NCI-H524 treated with DMSO at 0.1 percent for 48 hours (cell line): ENCODE data around the gene HOXA5.

ENCODE experiments used
- DNase-seq: peaks from one replicate; lab custom pipeline; 2025; lab: John Stamatoyannopoulos, UW

Gene HOXA5

DNA sequence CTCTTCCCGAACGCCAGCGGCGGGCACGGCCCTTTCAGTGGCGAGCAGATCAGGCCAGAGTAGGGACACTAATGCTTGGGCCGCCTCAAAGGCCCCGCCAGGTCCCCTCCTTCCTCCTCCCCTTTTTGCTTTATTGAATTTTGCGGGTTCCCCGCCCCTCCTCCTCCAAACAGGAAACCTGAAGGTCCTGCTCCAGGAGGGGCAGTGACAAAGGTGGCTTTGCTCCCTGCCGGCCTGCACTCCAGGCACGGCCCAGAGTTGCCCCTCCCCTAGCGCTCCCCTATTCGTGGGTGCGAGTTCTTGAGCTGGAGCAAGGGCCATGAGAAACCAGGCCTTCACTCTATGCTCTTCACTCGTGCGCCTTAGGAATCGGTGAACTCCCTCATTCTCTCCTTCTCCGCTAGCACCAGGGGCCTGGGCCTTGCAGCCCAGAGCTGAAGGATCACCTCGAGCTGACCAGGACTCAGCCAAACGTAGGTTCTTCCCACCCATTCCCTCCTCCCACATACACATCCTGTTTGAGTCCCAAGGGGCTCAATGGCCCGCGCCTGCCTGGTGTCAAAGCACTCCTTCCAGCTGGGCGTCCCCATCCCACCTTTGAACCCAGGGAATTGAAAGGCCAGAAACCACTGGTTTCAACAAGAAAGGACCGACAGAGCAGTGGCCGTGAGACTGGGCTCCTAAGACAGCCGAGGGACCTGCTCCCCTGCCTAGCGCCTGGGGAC is 4.7 kb upstream of the HOXA5 start:
- DNase-seq, result no peak

- no peak for DNase-seq
Observed at GRCh38 chr7:27147199-27148030, 3.9 kb upstream of the HOXA5 start, which contains the start of gene HOXA6. Gene HOXA6, minus strand, starts transcription at chr7:27147774. Its CDS starts 25 bp downstream, at chr7:27147749.

- DNase-seq, result no peak
Observed at GRCh38 chr7:27146491-27147198, 3.2 kb upstream of the HOXA5 start.

DNA sequence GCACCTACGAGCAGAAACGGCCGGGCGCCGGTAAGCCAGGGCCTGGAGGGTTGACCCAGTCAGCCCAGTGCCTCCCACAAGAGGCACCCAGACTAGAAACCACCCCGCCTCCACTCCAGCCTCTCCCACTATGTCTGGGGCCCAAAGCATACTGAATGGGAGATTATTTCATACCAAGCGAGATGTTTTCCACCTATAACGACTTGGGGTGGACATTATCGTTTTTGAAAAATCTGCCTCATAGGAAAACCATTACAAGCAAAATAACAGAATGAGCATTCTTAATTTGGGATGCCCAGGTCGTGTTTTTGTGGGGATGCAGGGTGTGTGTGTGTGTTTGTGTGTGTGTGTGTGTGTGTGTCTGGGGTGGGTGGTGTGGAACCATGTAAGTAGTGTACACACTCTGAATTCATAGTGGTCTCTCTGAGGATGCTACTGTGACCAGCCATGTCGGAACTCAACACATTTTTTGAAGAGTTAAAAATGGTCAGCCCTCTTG is 2.5 kb upstream of the HOXA5 start:
- no peak for DNase-seq

- no peak for DNase-seq
Observed at GRCh38 chr7:27145165-27145913, 1.9 kb upstream of the HOXA5 start.

DNA sequence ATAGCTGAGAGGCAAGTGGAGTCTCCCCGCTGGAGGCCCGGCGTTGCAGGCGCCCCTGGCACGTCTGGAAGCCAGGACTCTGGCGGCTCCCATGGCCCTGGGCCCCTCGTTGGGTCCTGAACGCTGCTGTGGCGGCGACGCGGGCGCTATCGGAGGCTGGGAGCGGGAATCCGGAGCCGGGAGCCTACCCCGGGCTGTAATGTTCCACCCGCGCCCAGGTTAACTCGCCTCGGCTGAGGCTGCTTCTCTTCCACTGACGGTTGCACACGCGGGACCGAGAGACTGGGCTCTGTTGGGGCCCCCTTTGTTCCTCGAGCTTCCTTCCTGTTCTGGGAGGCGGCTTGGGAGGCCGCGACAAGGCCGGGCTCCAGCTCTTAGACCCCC is 1.3 kb upstream of the HOXA5 start:
- DNase-seq, result no peak

GRCh38 chr7:27143950-27144780 is 684 bp upstream of the HOXA5 start:
- DNase-seq, result no peak

DNA sequence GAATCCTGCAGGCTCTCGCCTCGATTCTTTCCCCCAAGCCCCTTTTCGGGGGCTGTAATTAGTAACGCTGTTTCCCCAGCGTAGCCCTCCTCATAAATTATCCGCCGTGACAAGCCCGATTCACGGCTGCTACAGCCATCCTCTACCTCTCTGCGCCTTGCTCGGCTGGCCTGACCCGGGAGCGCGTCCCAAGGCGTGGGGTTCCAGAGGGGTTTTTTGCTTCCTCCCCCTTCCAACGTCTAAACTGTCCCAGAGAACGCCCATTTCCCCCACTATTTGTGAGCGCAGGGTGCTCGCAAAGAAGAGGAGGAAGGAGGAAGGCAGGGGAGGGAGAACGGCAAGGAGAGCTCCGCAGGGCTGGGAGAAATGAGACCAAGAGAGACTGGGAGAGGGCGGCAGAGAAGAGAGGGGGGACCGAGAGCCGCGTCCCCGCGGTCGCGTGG is 880 bp downstream of the HOXA5 start:
- DNase-seq, result no peak

- DNase-seq, result no peak
Observed at GRCh38 chr7:27141923-27142579, 1.4 kb downstream of the HOXA5 start.

DNA sequence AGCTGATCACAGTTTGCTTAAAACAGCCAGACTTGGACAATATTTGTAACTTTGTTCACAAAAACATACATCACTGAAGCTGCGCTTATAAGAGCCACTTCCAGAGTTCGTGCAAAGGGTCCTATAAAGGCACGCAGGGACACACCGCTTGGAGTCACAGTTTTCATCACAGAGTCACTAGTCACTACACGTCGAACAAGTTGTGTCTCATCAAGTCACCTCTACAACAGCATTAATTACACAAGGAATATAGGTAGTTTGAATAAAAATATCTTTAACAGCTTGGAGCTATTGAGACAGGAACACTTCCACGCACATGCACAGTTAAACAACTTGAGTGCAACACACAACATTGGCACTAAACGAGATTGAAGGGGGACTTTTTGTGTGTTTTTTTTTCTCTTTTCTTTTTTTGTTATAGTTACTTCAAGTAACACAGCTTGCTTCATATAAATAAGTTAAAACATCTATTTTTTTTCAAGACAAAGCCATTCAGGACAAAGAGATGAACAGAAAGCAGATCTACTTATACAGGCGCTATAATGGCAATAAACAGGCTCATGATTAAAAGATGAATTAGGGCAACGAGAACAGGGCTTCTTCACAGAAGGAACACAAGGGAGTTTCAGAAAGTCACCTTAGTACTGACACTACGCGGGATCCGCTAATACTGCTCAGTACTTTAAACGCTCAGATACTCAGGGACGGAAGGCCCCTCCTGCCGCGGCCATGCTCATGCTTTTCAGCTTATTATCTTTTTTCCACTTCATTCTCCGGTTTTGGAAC is 2.2 kb downstream of the HOXA5 start:
- no peak for DNase-seq

DNA sequence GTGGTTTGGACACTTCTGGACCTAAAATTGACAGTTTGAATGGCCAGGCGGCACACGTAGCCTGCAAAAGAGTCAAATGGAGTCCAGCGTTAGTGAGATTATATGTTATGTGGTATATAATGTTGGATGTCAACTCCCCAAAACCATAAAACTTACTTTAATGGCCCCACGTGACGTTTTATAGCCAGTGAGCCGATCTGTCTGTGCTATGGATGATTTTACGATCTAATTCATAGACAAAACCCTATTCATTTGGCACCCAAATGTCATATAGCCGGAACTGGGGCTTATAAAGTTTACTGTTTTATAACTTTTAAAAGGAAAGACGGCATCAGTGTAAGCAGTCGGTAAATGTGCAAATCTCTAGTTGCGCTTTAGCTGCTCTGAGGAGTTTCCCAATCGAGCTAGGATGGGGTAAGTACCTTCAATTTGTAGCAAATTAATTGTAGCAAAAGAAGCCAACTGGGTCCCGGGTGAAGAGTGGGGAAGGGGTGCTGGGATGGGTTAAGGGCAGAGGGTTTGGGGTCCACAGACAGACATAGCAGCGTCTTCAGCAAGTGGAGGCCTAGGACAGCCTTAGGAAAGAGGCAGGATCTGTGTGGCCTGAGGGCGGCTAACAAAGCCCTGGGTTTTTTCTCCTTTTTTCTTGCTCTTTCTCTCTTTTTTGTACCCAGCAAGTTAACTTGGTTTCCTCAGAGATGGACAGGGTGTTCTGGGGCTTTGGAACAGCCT is 3.2 kb downstream of the HOXA5 start:
- no peak for DNase-seq

GRCh38 chr7:27139334-27140125 is 4.0 kb downstream of the HOXA5 start:
- no peak for DNase-seq

DNA sequence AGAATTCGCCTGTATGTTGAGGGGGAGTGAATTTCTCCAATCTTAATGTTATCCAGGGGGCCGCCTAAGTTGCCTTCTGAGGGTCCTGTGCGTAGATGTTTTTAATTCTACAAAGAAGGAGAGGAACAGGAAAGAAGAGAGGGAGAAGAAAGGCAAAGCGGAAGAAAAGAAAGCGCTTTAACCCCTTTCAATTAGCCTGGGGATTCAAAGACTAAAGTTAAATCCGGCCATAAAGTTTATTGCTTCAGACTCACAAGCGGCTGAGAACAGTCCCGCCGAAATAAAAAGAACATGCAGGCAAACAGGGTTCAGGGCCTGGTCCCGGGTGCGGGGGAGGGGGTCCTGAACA is 4.5 kb downstream of the HOXA5 start:
- no peak for DNase-seq

- DNase-seq, result no peak
Observed at GRCh38 chr7:27138472-27138871, 5.0 kb downstream of the HOXA5 start.

GRCh38 chr7:27137640-27138315 is 5.7 kb downstream of the HOXA5 start:
- DNase-seq, result no peak

- DNase-seq, result no peak
Observed at GRCh38 chr7:27134392-27134791, 9.1 kb downstream of the HOXA5 start.

DNA sequence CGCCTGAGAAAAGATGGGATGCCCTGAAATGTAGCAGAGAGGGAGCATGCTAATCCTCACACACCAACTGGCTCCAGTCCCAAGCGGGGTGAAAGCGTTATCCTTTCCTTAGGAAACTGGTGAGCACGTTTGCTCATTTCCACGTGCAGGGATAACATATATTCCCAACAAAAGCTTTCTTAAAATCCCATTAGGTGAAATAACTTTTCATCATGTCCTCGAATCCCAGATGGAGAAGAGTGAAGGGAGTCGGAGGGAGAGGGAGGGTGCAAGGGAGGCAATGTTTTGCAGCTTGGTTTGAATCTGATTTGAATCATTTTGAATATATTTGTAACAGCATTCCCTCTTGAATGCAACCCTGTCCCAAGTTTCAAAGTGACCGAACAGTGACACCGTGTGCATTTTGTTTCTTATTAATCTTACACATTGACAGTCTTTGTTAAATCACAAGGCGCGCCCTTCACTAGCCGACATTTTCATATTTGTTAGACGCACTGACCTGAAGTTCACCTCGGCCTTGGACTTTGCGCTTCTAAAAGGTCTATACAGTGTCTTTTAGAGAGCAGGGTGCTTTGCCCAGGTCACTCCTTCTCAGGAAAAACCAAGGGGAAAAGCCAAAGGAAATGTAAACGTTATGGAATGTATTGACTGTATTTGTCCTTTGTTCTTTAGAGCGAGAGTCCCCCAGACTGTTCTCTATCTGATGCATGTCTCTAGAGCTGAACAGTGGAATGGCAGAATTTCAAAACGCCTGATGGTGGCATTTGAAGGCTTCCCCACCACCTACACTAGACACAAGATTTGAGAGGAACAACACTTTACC is 9.9 kb downstream of the HOXA5 start:
- no peak for DNase-seq
